SIG-M5 treated with dmso at 0.1 percent for 504 hours (cell line): ENCODE measurements around the gene BEND2.
"Not testable (repeated sequence)": the region's sequence is repeated elsewhere in the genome, so short reads cannot be mapped to it uniquely, and the experiment has no call there.

Experiments used
- DNase-seq: peaks from one replicate; lab custom pipeline; 2025; ENCODE audit not compliant: unreplicated experiment; lab: John Stamatoyannopoulos, UW

The BEND2 gene

DNA sequence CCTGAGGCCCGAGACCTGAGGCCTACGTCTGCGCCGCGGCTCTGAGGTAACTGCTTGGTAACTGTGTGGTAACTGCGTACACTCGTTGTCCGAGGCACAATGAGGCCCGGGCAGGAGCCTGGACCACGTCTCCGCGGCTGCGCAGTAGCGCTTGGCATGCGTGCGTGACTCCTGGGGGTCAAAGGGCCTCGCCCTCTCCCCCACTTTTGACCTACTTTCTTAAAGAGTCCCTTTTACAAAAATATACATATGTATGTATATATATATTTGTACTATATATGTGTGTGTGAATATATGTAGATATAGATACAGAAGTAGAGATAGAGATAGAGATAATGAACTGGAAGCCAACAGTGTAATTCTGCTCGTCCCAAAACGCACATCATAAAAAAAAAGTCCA, at the start of gene BEND2:
Gene BEND2, minus strand, starts transcription at position 101 of the 400 bp plus-strand sequence. CDS start 136 bp downstream, outside the sequence.
- no peak for DNase-seq

DNA sequence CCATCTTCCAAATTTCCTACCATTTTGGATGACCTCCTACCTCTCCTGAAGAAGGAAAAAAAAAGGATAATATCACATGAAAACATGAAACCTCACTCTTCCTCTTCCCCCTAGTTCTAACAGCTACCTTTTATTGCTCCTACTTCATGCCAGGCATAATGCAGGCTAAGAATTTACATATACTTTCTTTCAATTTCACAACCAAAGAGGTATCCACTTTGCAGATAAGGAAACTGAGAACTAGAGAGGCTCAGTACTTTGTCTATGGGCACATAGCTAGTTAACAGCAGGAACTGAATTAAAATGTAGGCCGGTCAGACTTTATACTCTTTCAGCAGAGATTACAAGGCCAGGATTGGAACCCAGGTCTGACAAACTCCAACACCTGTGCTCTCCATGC, 34.4 kb upstream of the BEND2 start:
- DNase-seq, result no peak

DNA sequence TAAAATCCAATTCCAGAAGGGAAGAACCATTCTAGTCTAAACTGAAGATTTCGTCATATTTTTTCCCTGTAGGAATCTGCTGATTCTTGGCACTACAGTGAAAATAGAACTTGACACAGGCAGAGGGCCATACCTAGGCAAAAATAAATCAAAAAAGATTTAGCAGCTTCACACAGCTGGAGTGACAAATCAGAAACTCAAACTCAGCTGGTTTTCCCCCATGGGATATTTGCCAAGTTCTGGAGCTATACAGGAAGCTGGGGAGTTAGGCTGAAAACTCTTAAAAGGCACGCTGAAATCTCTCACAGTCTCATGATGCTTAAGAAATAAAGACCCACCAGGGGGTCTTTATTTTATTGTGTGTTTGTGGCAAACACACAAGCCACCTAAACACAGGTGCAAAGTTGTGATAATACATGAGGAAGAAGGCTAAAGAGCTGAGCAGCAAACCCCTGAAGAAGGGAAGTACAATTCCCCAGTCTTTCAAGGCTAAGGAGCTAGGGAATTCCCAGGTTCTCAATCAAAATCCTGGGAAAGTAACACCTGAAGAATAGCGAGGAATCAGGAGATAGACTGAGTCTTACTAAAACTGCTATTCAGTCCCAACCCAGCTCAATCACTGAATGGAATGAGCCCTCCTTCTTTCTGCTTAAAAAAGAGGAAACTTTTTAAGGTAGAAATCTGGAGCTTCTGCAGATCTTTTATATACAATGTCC, 32.1 kb upstream of the BEND2 start:
- DNase-seq, result no peak

DNA sequence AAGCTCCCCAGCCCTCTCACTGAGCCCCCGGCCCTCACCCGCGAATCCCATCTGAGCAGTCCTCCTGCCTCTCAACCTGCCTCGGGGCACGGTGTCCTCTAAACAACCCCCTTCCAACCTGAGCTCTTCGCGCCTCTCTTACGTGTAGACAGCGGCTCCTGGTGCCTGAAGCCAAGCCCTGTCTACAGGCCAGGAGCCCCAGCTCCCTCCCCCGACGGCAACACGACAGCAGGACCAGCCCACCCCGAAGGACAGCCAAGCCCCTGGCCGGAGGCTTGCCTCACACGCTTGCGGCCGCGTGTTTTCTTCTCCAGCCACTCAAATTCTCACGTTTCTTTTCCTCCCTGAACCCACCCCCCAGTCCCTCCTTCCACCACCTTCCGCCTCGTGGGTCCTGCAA, 9.0 kb upstream of the BEND2 start:
- not testable (repeated sequence) for DNase-seq

DNA sequence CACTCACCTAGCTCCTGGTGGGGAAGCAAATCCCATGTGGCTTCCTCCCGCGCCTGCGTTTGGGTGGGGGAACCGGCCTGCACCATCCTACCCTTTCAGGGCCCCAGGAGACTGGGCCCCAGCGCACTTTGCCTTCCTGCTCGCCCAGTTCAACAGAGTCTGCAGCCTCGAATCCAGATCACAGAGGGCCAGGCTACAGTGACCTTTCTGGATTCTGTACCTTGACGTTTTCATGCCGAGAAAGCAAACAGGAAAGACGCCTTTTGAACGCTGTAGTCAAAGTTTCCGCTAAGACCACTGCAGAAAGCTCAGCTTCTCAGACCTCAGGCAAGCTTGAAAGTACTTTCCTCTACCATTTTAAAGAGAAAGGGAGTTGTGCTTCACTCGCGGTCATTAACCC, 7.4 kb upstream of the BEND2 start:
- DNase-seq, result no peak

DNA sequence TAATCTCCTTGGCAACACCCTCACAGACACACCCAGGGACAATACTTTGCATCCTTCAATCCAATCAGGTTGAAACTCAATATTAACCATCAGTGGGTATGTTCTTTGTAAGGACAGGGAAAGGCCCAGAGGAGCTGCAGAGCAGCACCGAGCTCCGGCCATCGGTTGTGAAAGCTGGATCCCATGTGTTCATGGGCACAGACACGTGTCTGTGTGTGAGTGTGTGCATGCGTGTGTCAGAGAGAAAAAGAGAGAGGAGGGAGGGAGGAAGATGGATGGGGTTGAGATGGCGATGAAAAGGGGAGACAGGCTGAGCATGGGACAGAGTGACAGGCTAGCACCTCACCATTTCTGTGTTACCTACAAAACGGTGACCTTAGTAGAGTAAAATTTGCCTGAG, 6.8 kb upstream of the BEND2 start:
- no peak for DNase-seq

DNA sequence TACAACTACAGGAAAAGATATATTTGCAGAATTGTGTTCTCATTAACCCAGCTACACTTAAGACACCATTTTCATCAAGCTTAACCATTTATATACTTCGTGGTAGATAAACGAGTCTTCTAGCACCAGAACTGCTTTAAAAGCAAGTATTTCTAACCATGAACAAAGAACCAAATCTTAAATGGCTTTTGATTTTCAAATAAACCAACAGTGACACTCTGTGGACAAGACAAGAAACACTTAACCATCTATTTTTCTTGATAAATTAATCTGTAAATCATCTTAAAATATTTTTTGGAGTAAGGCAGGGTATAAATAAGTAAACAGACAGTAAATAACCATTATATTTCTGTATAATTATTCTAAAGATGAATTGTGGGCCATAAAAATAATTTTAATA, 10.2 kb downstream of the BEND2 start:
- DNase-seq, result peak; percentile 0

DNA sequence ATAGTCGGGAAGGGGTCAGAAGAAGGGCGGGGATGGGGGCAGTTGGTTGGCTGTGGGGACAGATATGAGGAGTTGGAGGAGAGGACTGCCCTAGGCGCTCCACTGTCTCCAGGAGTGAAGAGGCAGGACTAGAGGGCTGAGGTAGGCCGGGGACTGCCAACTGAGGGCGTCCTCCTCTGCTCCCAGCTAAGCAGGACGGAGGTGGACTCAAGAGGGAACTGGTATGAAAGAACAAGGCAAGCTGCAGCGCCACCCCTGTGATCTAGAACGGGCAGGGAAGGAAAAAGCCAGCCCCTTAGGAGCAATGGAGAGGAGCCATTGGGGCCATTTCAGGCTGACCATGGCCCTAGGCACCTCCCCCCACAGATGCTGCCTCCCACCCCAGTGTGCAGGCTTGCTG, 14.0 kb downstream of the BEND2 start:
- DNase-seq, result no peak

DNA sequence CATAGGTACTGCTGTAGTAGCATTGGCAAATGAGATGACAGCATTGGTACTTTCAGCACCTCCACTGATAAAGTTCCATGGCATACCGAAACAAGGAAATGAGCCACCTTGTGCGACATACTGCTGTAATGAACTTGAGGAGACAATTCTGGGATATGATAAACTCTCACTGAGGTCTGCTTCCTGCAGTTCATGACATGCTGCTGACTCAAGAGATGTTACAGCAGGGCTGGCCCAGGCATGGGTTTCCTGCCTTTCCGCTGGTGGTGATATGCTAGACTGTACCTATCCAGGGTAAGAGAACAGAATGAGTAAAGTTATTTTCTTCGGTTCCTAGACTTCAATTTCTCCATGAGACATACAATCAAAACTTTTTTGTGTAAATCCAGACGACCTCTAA, 17.1 kb downstream of the BEND2 start:
- DNase-seq, result no peak

DNA sequence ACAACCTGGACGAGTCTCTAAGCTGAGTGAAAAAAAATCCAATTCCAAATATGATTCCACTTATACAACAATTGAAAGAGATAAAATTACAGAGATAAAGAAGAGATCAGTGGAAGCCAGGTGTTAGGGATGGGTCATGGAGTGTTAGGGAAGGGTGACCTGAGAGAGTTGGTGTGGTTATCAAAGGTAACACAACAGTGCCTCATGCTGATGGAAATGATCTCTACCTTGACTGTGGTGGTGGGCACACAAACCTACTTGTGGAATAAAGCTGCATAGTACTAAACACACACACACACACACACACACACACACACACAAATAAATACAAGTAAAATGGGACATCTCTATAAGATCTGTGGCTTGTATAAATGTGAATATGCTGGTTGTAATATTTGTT, 26.0 kb downstream of the BEND2 start:
- DNase-seq, result no peak

DNA sequence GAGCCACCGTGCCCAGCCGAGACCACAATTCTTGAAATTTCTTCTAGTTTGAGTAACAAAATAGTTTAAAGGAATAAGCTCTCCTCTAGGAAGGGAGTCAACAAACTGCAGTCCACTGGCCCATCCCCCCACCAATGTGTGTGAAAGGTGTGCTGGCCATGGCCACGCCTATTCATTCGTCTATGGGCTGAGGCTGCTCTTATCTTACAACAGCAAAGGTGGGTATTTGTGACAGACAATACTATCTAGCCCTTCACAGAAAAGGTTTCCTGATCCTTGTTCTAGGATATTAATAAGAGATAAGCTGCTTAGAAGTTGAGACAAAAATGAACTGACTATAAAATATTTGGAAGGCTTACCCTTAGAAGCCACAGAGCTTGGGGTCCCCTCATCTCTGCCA, 41.2 kb downstream of the BEND2 start:
- no peak for DNase-seq

DNA sequence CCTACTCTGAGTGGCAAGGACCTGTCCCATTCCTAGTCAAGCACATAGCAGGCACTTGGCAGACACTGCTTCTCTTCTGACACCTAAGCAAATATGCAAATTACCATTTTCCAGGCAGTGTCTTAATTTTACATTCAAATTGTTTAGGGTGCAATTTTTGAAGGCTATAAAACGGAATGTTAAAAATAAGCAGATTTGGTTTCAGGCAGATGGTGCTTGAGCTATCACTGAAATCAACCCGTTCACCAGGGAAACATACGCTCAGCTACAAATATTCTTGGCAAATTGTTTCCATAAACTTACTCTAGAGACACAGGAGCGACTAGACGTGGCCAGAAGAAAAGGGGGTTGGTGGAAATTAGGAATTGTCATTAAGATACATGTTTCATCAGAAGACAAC, 45.7 kb downstream of the BEND2 start:
- no peak for DNase-seq

DNA sequence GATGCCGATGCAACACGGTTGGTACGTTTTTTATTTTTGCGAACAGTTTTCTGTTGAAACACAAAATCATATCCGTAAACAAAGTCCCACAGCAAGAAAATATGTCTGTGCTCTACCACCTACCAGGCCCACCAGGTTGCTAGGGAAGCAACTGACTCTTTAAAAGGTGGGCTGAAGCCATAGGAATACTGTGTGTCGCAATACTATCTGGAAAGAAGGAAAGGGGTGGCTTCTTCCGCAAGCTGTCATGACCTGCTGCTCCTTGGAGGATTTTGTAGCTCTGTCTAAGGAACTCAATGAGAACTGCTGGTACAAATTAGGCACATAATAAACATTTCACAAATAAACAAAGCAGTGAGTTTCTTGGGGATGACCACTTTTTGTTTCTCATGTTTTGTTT, 46.5 kb downstream of the BEND2 start:
- no peak for DNase-seq

DNA sequence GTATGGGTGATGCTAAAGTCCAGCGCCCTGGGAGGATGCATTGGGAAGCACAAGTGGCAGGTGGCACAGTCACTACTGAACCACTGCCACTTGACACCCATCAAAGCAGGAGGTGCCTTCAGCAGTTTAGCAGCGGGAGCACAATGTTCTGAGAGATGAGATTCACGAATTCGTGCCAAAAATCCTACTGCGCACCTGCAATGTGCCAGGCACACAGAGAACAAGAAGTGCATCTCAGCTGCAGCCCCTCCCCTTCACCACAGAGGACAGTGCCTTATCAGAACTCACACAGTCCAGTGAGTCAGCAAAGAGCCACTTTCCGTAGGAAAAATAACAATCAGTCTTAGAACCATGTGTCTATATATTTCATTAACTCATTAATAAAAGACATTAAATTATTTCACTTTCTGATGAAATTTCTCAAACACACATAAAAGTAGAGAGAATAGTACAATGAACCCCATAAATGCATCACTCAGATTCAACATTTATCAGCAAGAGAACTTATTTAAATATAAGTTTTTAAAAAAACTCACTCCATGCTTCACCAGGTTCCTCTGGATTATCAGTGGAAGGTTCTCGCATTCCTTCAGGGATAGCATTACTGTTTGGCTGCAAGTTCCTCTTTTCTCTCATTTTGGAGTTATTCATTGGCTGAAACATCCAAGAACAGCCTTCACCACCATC, 47.0 kb downstream of the BEND2 start:
- no peak for DNase-seq

DNA sequence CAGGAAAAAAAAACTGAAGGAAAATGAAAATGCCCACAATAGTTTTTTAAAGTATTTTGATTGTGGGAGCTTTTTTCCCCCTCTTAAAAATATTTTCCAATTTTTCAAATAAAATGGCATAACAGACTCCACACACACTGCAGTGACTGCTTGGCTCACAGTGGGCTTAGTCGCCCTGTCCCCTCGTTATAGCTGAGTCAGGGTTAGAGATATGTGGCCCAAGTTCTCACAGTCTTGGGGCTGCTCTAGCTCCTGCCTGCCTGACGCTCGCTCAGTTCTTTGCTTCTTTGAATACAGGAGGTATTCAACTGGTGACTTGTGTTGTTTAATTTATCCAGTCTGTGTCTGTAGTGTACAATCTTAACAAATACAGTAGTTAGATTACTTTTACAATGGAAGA, 47.7 kb downstream of the BEND2 start:
- no peak for DNase-seq

DNA sequence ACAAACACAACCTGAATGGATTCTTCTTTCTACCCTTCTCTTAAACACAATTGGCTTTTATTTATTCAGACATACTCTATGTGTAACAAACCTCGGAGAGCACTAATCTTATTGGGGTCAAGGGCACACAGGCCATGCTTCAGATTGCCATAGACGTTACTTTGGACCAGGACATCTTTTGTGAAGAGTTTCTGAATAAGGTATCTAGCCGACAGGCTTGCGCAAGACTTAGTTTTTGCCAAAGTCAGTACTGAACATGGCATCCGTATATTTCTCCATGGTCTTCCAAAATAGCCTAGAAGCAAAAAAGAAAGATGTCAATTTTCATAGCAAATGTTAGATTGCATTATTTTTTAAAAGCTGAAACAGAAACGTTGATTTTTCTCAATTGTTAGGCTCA, 49.8 kb downstream of the BEND2 start:
- no peak for DNase-seq

DNA sequence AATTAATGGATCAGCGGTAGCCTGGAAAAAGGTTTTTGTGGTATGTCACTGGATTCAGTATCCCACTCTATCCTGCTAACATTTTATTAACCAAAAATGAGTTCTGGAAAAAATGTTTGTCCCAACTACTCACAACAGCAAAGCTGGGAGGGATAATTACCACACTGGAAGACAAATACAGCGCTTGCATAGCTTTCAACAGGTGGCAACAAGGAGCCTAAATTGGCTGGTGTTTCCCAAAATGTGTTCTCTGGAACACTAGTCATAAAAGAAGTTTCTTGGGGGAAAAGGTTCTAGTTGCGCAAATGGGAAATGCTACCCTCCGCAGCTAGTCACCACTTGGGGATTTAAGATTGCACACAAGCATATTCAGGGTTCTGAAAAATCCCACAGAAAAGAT, 54.6 kb downstream of the BEND2 start:
- no peak for DNase-seq

DNA sequence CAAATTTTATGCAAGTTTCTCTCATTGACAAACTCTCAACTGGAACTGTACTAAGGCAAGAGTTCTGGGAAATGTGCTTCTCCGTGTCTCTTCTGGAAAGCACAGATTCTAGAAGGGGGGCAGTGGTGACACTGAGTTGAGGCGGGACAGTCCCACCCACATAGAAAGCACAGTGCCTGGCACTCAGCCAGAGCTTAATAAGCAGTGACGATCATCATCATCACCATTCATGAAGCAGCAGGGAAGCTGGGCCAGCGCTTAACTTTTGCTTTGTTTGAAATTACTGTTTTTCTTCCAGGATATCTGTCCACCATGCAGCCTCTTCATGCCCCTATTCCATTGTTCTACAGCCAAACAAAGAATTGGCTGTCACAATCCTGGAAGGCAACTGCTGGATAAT, 60.3 kb downstream of the BEND2 start:
- DNase-seq, result no peak

DNA sequence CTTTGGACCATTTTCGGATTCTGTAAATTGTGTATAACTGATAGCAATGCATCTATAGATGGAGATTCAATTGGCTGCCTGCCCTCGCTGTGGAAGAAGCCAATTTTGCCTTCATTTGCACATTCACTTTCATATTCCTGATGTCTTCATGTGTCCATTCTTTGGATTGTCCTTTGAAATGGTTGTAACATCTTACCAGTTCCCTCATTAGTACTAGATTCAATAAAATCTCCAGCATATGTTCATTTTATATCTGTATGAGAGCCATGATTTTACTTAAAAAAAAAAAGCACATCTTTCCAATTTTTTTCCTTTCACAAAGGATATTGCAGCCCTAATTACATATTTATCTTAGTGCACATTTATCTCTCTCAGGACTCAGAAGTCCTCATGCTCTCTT, 61.7 kb downstream of the BEND2 start:
- DNase-seq, result no peak

DNA sequence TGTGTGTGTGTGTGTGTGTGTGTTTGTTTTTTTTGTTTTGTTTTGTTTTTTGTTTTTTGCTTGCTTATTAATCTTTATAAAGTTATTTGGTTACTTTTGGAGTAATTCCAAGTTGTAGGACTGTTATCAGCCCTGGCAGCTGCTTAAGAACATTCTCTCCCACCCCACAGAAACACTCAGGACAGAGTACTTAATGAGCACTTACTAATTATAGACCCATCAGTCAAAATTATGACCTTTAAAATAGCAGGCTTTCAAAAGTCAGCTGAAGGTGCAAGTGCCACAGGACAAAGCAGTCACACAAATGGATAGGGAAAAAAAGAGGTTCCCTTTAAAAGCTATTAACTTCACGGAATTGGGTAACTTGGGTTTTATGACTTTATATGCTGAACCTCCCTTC, 69.0 kb downstream of the BEND2 start:
- DNase-seq, result no peak

DNA sequence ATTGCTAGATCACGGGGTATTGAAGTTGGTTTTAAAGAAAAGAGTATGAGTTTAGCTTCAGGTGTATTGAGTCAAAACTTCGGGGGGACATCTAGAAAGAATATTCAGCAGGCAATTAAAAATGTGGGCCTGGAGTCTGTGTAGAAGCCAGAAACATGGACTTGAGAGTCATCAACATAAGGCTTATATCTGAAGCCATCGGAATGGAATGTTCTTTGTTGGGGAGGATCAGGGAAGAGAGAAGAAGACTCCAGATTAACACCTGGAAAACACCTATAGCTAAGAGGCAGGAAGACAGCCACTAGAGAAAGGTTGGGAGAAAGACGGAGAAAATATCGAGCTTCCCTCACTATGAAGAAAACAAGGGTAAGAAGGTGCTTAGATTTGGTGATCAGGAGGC, 69.5 kb downstream of the BEND2 start:
- no peak for DNase-seq

DNA sequence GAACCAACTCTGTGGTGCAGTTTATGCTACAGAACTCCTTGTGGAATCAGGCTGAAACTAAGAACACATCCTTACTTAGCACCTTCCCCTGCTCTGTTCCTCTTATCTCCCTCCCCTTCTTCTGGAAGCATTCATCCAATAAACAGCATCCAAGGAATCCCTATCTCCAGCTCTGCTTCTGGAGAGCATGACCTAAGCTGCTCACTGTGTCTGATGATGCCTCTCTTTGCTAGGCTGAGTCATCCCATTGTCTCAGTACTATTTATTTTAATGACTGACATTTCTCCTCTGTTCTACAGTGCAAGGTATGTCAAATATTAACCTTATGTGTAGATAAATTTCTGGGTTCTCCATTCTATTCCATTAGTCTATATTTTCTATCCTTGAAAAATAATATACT, 71.2 kb downstream of the BEND2 start:
- no peak for DNase-seq

DNA sequence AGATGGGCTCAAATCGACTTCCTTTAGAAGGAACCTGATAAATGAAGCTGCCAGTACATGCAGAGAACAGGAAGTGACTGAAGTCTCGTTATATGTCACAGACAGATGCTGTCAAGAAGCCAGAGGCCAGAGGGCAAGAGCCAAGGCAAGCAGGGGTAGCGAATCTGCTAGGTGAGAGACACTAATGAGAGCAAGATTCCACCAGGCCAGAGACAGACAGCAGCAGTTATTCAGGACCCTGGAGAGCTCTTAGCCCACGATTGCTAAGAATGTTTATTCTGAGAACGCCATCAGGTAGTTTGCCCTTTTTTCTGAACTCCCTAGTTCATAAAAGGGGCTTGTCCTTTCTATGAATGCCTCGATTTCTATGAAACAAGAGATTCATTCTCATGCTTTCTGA, 73.7 kb downstream of the BEND2 start:
- peak; percentile 8 for DNase-seq
